Keratinocyte (primary cell): ENCODE data around the gene ADAM22. TPM values are rescaled to one million over a fixed set of nuclear protein-coding genes. Genes with fewer than 3 reads are reported as not detected.

ENCODE experiments used
- DNase-seq: peaks from one replicate; pipeline ENCODE4 v3.0.0-alpha.2; 2011; ENCODE audit warnings: low read depth, missing footprints, low spot score
- FAIRE-seq: peaks from 2 replicates; lab custom pipeline; 2011; peaks lifted over from hg19 to GRCh38; lab: Jason Lieb, UNC
- H2AFZ ChIP-seq: 2 replicates; pipeline ENCODE4 v1.6.0; 2012; ENCODE audit warnings: low read length, control low read depth, inconsistent platforms; ENCODE audit not compliant: control insufficient read depth
- H3K27ac ChIP-seq: 2 replicates; pipeline ENCODE4 v1.5.1; 2011; ENCODE audit warnings: low read length; ENCODE audit not compliant: control insufficient read depth, insufficient read depth
- H3K27me3 ChIP-seq: 3 replicates; pipeline ENCODE4 v1.6.0; 2011; ENCODE audit warnings: low read length; ENCODE audit not compliant: control insufficient read depth, insufficient read depth; ENCODE audit errors: extremely low read depth
- H3K36me3 ChIP-seq, 2 experiments: 2 replicates in 1 of 2; 3 replicates in 1 of 2; pipeline ENCODE4 v1.5.1; 2011; ENCODE audit warnings: low read length in 2 of 2, mild to moderate bottlenecking in 1 of 2; ENCODE audit not compliant: control insufficient read depth in 2 of 2, insufficient read depth in 2 of 2; ENCODE audit errors: extremely low read depth in 1 of 2
- H3K4me1 ChIP-seq: 3 replicates; pipeline ENCODE4 v1.5.1; 2011; ENCODE audit warnings: low read length; ENCODE audit not compliant: control insufficient read depth, insufficient read depth; ENCODE audit errors: extremely low read depth
- H3K4me2 ChIP-seq: 3 replicates; pipeline ENCODE4 v1.6.0; 2011; ENCODE audit warnings: low read depth, low read length; ENCODE audit not compliant: control insufficient read depth, insufficient read depth; ENCODE audit errors: extremely low read depth
- H3K4me3 ChIP-seq, 3 experiments: fragments of 200-600 bp in 1 of 3; sonication (generic) in 1 of 3; 2 replicates in 2 of 3; 3 replicates in 1 of 3; pipeline ENCODE4 v1.5.1; 2011 to 2016; ENCODE audit warnings: low read length in 3 of 3, mild to moderate bottlenecking in 3 of 3, control low read depth in 2 of 3, inconsistent platforms in 1 of 3, low read depth in 1 of 3, mixed read lengths in 1 of 3, mixed run types in 1 of 3, moderate library complexity in 1 of 3; ENCODE audit not compliant: control insufficient read depth in 2 of 3, insufficient read depth in 2 of 3; ENCODE audit errors: extremely low read depth in 1 of 3
- H3K79me2 ChIP-seq: 2 replicates; pipeline ENCODE4 v1.6.0; 2012; ENCODE audit warnings: low read length; ENCODE audit not compliant: control insufficient read depth, insufficient read depth
- H3K9ac ChIP-seq: 3 replicates; pipeline ENCODE4 v1.6.0; 2011; ENCODE audit warnings: low read length; ENCODE audit not compliant: control insufficient read depth, insufficient read depth; ENCODE audit errors: extremely low read depth
- H3K9me1 ChIP-seq: 3 replicates; pipeline ENCODE4 v1.6.0; 2011; ENCODE audit warnings: low read length; ENCODE audit not compliant: control insufficient read depth, insufficient read depth; ENCODE audit errors: extremely low read depth
- H3K9me3 ChIP-seq: 2 replicates; pipeline ENCODE4 v1.5.1; 2012; ENCODE audit warnings: low read depth, low read length; ENCODE audit not compliant: control insufficient read depth
- H4K20me1 ChIP-seq: 3 replicates; pipeline ENCODE4 v1.6.0; 2011; ENCODE audit warnings: low read length; ENCODE audit not compliant: control insufficient read depth, insufficient read depth; ENCODE audit errors: extremely low read depth
- CTCF ChIP-seq, 3 experiments: IDR thresholded peaks in 1 of 3; conservative IDR thresholded peaks in 1 of 3; optimal IDR thresholded peaks in 1 of 3; 2 replicates in 2 of 3; 3 replicates in 1 of 3; pipeline versions ENCODE3 to v1.5.1; 2011; ENCODE audit warnings: low read length in 3 of 3, mild to moderate bottlenecking in 3 of 3, moderate library complexity in 2 of 3, control low read depth in 1 of 3, inconsistent platforms in 1 of 3; ENCODE audit not compliant: insufficient read depth in 2 of 3; ENCODE audit errors: extremely low read depth in 1 of 3
- EZH2 ChIP-seq: IDR thresholded peaks from one replicate; pipeline ENCODE4 v1.6.1; 2012; ENCODE audit warnings: inconsistent platforms, mild to moderate bottlenecking, low read length, moderate library complexity
- dilution Hi-C: fragments of 300-500 bp; cut with MboI; formaldehyde crosslinking; loops from one replicate; pipeline ENCODE4 v1.7.0; 2020; ENCODE audit warnings: low sequenced_read_pairs; ENCODE audit not compliant: extremely low pct_ligation_motif_present
- polyA plus RNA-seq, 5 experiments: library from polyadenylated mRNA; depleted of rRNA in 3 of 5; stranded (reverse) in 3 of 5; stranded (forward) in 1 of 5; unstranded in 1 of 5; fragments of >200 nt; gene quantifications; 1 replicate in 1 of 5; 2 replicates in 3 of 5; 3 replicates in 1 of 5; pipeline versions ENCODE4 v1.2.1 to v1.2.3, GENCODE V29; 2011 to 2012; ENCODE audit warnings: missing spikeins in 2 of 5, low read depth in 1 of 5, low replicate concordance in 1 of 5

ADAM22 gene
- polyA plus RNA-seq, 1 donor (not counting 4 experiments of a cell fraction or from before 2014, with no cell fraction given), result 0.07 TPM

DNA sequence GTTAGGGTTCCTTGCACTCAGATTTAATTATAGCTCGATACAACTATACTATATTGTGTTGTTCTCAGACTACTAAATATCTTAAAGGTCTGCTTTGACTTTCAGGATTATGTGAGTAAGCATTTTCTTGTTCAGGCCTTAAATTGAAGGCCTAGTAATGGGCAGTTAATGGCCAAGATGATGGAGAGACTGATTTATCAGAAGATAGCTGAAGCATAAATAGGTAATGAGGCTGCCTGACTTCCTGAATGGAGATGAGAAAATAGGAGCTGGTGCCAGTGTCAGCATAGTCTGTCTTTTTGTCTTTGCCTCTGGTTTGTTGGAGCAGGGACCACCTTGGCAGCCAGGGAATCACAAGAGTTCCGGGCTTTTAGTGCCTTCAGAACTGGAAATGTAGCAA, 32.2 kb downstream of the ADAM22 start:
- Histone ChIP-seq H3K9me1 (no peaks in the 10 kb centered on the region), H4K20me1 (no peaks in the 10 kb centered on the region), H3K9ac (no peak overlapping the region), H2AFZ (no peak overlapping the region), H3K4me2 (no peak overlapping the region), H3K9me3 (no peaks in the 10 kb centered on the region), H3K27me3 (no peaks in the 10 kb centered on the region), H3K36me3 (no peaks in the 10 kb centered on the region), H3K27ac (no peak overlapping the region), H3K4me3 (no peak overlapping the region), H3K79me2 (no peaks in the 10 kb centered on the region), H3K4me1 (no peaks in the 10 kb centered on the region)
- dilution Hi-C loops, result no loop called here
- DNase-seq (no peak), FAIRE-seq (no peak)
- TF ChIP-seq EZH2, result no peak
- TF ChIP-seq CTCF (optimal IDR thresholded peaks at IDR 0.05 in 1 of 3, IDR thresholded peaks at IDR 0.05 in 1 of 3, conservative IDR thresholded peaks at IDR 0.05 in 1 of 3; ENCODE audit: extremely low read depth in 1 of 3, insufficient read depth in 2 of 3, low read length in 3 of 3), result no peak

DNA sequence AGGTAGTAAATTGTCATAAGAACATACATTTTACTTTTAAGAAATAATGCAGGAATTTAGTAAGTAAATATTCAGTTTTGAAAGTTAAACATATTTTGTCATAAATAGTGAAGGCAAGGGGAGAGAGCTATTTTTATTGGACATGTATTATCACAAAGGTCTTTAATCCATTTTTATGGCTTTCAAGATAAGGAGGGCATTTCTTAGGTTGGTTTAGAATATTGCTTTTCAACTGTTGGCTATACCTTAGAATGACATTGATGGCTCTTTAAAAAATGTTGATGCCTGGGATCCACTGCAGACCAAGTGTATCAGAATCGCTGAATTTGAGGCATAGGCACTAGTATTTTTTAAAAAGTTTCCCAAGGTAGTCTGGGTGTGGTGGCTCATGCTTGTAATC, 34.0 kb downstream of the ADAM22 start:
- dilution Hi-C loops, result no loop called here
- no peaks in the 10 kb centered on the region for H3K27me3 ChIP-seq
- no peak overlapping the region for H3K27ac ChIP-seq
- H3K36me3 ChIP-seq, result no peaks in the 10 kb centered on the region
- no peaks in the 10 kb centered on the region for H3K9me3 ChIP-seq
- H3K79me2 ChIP-seq, result no peaks in the 10 kb centered on the region
- DNase-seq (no peak), FAIRE-seq (no peak)
- no peaks in the 10 kb centered on the region for H4K20me1 ChIP-seq
- TF ChIP-seq EZH2, result no peak
- no peak for TF ChIP-seq CTCF (optimal IDR thresholded peaks at IDR 0.05 in 1 of 3, IDR thresholded peaks at IDR 0.05 in 1 of 3, conservative IDR thresholded peaks at IDR 0.05 in 1 of 3; ENCODE audit: extremely low read depth in 1 of 3, insufficient read depth in 2 of 3, low read length in 3 of 3)
- no peaks in the 10 kb centered on the region for H3K9me1 ChIP-seq
- no peaks in the 10 kb centered on the region for H3K4me1 ChIP-seq
- H3K4me2 ChIP-seq, result no peak overlapping the region
- no peak overlapping the region for H3K4me3 ChIP-seq
- H3K9ac ChIP-seq, result no peak overlapping the region
- H2AFZ ChIP-seq, result no peak overlapping the region
